SU-DHL-6 (cell line): Measurements from ENCODE around the gene TFAP2C.

Experiments used
- CTCF ChIP-seq: fragments of 200-600 bp; sonication (generic); IDR thresholded peaks from one replicate; pipeline ENCODE4 v1.5.1; 2017; ENCODE audit warnings: antibody characterized with exemption, mild to moderate bottlenecking, low read length, moderate library complexity; ENCODE audit not compliant: insufficient read depth, poor library complexity, severe bottlenecking
- EZH2phosphoT487 ChIP-seq: fragments of 200-600 bp; sonication (generic), shearing (Covaris generic); conservative IDR thresholded peaks from 2 replicates; pipeline ENCODE4 v1.6.1; 2018; ENCODE audit warnings: mild to moderate bottlenecking, antibody characterized with exemption, low read length, moderate library complexity, mixed read lengths

GRCh38 chr20:56634307-56634706 is 5.2 kb downstream of the TFAP2C start:
- TF ChIP-seq CTCF (no peak), EZH2phosphoT487 (no peak)
